HepG2 (cell line): Measurements from ENCODE around the gene TBL3. TPM values are rescaled to one million over a fixed set of nuclear protein-coding genes. Genes with fewer than 3 reads are reported as not detected.

Source experiments
- ARHGAP35 ChIP-seq: sonication (generic); formaldehyde crosslinking; IDR thresholded peaks from 2 replicates; pipeline ENCODE4 v1.9.0; 2022; ENCODE audit warnings: mild to moderate bottlenecking, inconsistent platforms, moderate library complexity, missing genetic modification reagents, borderline replicate concordance
- BRF2 ChIP-seq: sonication (generic); formaldehyde crosslinking; IDR thresholded peaks from 2 replicates; pipeline ENCODE4 v1.8.1; 2022; ENCODE audit warnings: mild to moderate bottlenecking, missing genetic modification reagents
- FOXO4 ChIP-seq: sonication (generic); formaldehyde crosslinking; conservative IDR thresholded peaks from 2 replicates; pipeline ENCODE4 v1.8.1; 2023; ENCODE audit warnings: missing genetic modification reagents
- FUBP1 ChIP-seq: sonication (generic); formaldehyde crosslinking; IDR thresholded peaks from 2 replicates; pipeline ENCODE4 v1.5.1; 2020; ENCODE audit warnings: missing genetic modification reagents, mild to moderate bottlenecking, borderline replicate concordance
- GMEB2 ChIP-seq: IDR thresholded peaks from 2 replicates; pipeline ENCODE4 v1.6.1; 2016; ENCODE audit warnings: missing biosample characterization, missing genetic modification reagents, low read depth
- NONO ChIP-seq, 2 experiments: fragments of 450-650 bp in 1 of 2; sonication (generic) in 1 of 2; formaldehyde crosslinking in 1 of 2; IDR thresholded peaks in 1 of 2; conservative IDR thresholded peaks in 1 of 2; 2 replicates each; pipeline versions ENCODE4 v1.6.1 to v1.8.0; 2017 to 2022; ENCODE audit warnings: mild to moderate bottlenecking in 1 of 2, missing genetic modification reagents in 1 of 2, moderate library complexity in 1 of 2
- THAP9 ChIP-seq: sonication (generic); formaldehyde crosslinking; IDR thresholded peaks from 2 replicates; pipeline ENCODE4; 2020; ENCODE audit warnings: missing genetic modification reagents, mild to moderate bottlenecking, borderline replicate concordance
- ZFP41 ChIP-seq: sonication (generic); formaldehyde crosslinking; IDR thresholded peaks from 2 replicates; pipeline ENCODE4 v1.4.0; 2020; ENCODE audit warnings: mild to moderate bottlenecking, missing genetic modification reagents, borderline replicate concordance
- ZFP62 ChIP-seq: sonication (generic); formaldehyde crosslinking; IDR thresholded peaks from 2 replicates; pipeline ENCODE4 v1.4.0; 2020; ENCODE audit warnings: missing genetic modification reagents
- ZNF275 ChIP-seq: sonication (generic); formaldehyde crosslinking; IDR thresholded peaks from 2 replicates; pipeline ENCODE4 v1.8.0; 2022; ENCODE audit warnings: missing genetic modification reagents, mild to moderate bottlenecking, inconsistent platforms, borderline replicate concordance
- ZNF362 ChIP-seq: sonication (generic); formaldehyde crosslinking; IDR thresholded peaks from 2 replicates; pipeline ENCODE4 v1.4.0; 2020; ENCODE audit warnings: missing genetic modification reagents, mild to moderate bottlenecking, borderline replicate concordance
- ZNF567 ChIP-seq: sonication (generic); formaldehyde crosslinking; IDR thresholded peaks from 2 replicates; pipeline ENCODE4 v1.8.1; 2023; ENCODE audit warnings: mild to moderate bottlenecking, missing genetic modification reagents, borderline replicate concordance
- ZNF7 ChIP-seq: IDR thresholded peaks from 2 replicates; pipeline ENCODE4 v1.6.1; 2016; ENCODE audit warnings: missing biosample characterization, missing genetic modification reagents
- ZNF709 ChIP-seq: sonication (generic); formaldehyde crosslinking; IDR thresholded peaks from 2 replicates; pipeline ENCODE4 v1.5.0; 2020; ENCODE audit warnings: mild to moderate bottlenecking, missing genetic modification reagents
- ZNF777 ChIP-seq: sonication (generic); formaldehyde crosslinking; IDR thresholded peaks from 2 replicates; pipeline ENCODE4 v1.4.0; 2020; ENCODE audit warnings: missing genetic modification reagents
- polyA plus RNA-seq, 8 experiments: library from polyadenylated mRNA; depleted of rRNA in 3 of 8; stranded (reverse) in 7 of 8; unstranded in 1 of 8; fragments of >200 nt; fragmentation: Illumina TruSeq in 4 of 8; extraction: Trizol in 4 of 8; gene quantifications; 2 replicates each; pipeline versions ENCODE4 v1.2.1 to v1.2.3, GENCODE V29; 2011 to 2016; ENCODE audit warnings: low read depth in 4 of 8, missing spikeins in 1 of 8, mixed read lengths in 1 of 8; ENCODE audit not compliant: insufficient read depth in 1 of 8
- total RNA-seq, 5 experiments: library from RNA; depleted of rRNA; stranded (reverse); fragments of >200 nt; fragmentation: Illumina TruSeq; extraction: Trizol; gene quantifications; 2 replicates each; pipeline ENCODE4 v1.2.3, GENCODE V29; 2016; ENCODE audit warnings: low read depth in 1 of 5

TBL3 gene
- total and polyA plus RNA-seq, 2 of the 13 experiments (the other 11 are each of a cell fraction or from before 2014, with no cell fraction given), result 16.8 to 38.0 TPM

GRCh38 chr16:1941162-1942046 lies 30.4 kb upstream of the TBL3 start (continued):
- TF ChIP-seq FUBP1 (no peak), ZFP41 (CRISPR knock-in tag) (no peak), ZNF709 (CRISPR knock-in tag) (no peak), ZNF567 (CRISPR knock-in tag) (no peak), NONO (IDR thresholded peaks at IDR 0.05) (no peak), NONO (CRISPR knock-in tag; conservative IDR thresholded peaks at IDR 0.05) (no peak), BRF2 (CRISPR knock-in tag) (no peak), ZFP62 (CRISPR knock-in tag) (no peak), THAP9 (CRISPR knock-in tag) (no peak), ZNF275 (no peak), GMEB2 (CRISPR knock-in tag) (no peak), FOXO4 (CRISPR knock-in tag) (no peak), ZNF362 (CRISPR knock-in tag) (no peak), ARHGAP35 (CRISPR knock-in tag) (no peak), ZNF777 (peak; percentile 42; the same call in 1 of the 2 replicates), ZNF7 (CRISPR knock-in tag) (no peak)
